Measurements from ENCODE around the gene TADA3.

DNA sequence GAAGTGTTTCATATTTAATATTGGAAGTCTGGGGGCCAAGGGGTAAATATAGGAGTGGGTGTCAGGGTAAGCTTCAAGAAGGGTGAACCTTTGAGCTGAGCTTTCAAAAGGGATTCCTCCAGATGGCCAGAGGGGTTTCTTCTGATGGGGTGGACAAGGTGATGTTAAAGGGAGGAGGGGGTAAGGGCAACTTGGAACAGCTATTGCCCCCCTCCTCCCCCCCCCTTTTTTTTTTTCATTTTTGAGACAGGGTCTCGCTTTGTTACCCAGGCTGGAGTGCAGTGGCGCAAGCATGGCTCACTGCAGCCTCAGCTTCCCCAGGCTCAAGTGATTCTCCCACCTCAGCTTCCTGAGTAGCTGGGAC is 15.7 kb upstream of the TADA3 start:
- TF ChIP-seq, protein P1, sequence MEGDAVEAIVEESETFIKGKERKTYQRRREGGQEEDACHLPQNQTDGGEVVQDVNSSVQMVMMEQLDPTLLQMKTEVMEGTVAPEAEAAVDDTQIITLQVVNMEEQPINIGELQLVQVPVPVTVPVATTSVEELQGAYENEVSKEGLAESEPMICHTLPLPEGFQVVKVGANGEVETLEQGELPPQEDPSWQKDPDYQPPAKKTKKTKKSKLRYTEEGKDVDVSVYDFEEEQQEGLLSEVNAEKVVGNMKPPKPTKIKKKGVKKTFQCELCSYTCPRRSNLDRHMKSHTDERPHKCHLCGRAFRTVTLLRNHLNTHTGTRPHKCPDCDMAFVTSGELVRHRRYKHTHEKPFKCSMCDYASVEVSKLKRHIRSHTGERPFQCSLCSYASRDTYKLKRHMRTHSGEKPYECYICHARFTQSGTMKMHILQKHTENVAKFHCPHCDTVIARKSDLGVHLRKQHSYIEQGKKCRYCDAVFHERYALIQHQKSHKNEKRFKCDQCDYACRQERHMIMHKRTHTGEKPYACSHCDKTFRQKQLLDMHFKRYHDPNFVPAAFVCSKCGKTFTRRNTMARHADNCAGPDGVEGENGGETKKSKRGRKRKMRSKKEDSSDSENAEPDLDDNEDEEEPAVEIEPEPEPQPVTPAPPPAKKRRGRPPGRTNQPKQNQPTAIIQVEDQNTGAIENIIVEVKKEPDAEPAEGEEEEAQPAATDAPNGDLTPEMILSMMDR (IDR thresholded peaks at IDR 0.05): no peak
- TF ChIP-seq POLR2A (IDR thresholded peaks at IDR 0.05): no peak
